ENCODE data around the gene TMEM223.
"Not testable (repeated sequence)": the region's sequence is repeated elsewhere in the genome, so short reads cannot be mapped to it uniquely, and the experiment has no call there.

GRCh38 chr11:62749931-62750330 lies 41.9 kb downstream of the TMEM223 start:
- TF ChIP-seq CTCF (conservative IDR thresholded peaks at IDR 0.05; ENCODE audit: low read length); EZH2phosphoT487 (IDR thresholded peaks at IDR 0.05; ENCODE audit: borderline replicate concordance): not testable (repeated sequence)
